SH-SY5Y (cell line): ENCODE results near the gene RBM23.

Experiments used
- GATA2 ChIP-seq: IDR thresholded peaks from 2 replicates; pipeline ENCODE4 v1.6.1; 2011; ENCODE audit warnings: mild to moderate bottlenecking, low read depth, low read length
- GATA3 ChIP-seq: IDR thresholded peaks from 2 replicates; pipeline ENCODE4 v1.6.1; 2011; ENCODE audit warnings: low read depth, mild to moderate bottlenecking, low read length, moderate library complexity

DNA sequence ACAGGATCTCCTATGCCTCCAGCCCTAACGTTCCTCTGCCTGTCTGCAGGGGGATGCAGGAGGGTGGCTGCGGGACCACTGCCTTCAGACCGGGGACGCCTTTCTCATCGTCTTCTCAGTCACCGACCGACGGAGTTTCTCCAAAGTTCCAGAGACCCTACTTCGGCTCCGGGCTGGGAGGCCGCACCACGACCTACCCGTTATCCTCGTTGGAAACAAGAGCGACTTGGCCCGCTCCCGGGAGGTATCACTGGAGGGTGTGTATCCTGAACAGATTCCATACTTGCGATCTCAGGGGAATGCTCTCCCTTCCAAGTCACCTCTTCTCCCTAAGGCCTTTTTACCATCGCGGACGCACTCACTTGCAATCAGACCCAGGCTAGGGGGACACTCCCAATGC is 33.0 kb downstream of the RBM23 start:
- TF ChIP-seq GATA3 (no peak), GATA2 (no peak)
